ENCODE data around the gene ANKRD61.
"Not testable (repeated sequence)": the region's sequence is repeated elsewhere in the genome, so short reads cannot be mapped to it uniquely, and the experiment has no call there.

Gene ANKRD61

GRCh38 chr7:6030988-6031387 is at the start of gene ANKRD61:
TSS of gene ANKRD61 (plus strand) at chr7:6031376. CDS start at chr7:6031376, 0 bp downstream.
- DNase-seq (ENCODE audit: low spot score), result no peak

- DNase-seq (ENCODE audit: low spot score), result not testable (repeated sequence)
These were observed 44.1 kb upstream of the ANKRD61 start for GRCh38 chr7:5987061-5987460.

- DNase-seq (ENCODE audit: low spot score), result peak; percentile 52
These were observed 33.9 kb upstream of the ANKRD61 start for GRCh38 chr7:5997210-5997808.

- DNase-seq (ENCODE audit: low spot score), result no peak
These were observed 23.8 kb upstream of the ANKRD61 start for GRCh38 chr7:6007386-6007785.

- not testable (repeated sequence) for DNase-seq (ENCODE audit: low spot score)
These were observed 23.2 kb upstream of the ANKRD61 start for GRCh38 chr7:6007835-6008590.

- DNase-seq (ENCODE audit: low spot score), result peak; percentile 93
These were observed 22.2 kb upstream of the ANKRD61 start, which contains the start of the genes AIMP2 and PMS2 for GRCh38 chr7:6008668-6009611. TSS of gene AIMP2 (plus strand) at chr7:6009272. CDS start at chr7:6009364, 92 bp downstream. TSS of gene PMS2 (minus strand) at chr7:6009049. CDS start at chr7:6009019, 30 bp downstream.

- not testable (repeated sequence) for DNase-seq (ENCODE audit: low spot score)
These were observed 20.8 kb upstream of the ANKRD61 start for GRCh38 chr7:6010370-6010769.

- DNase-seq (ENCODE audit: low spot score), result no peak
These were observed 19.6 kb upstream of the ANKRD61 start for GRCh38 chr7:6011541-6011940.

- DNase-seq (ENCODE audit: low spot score), result no peak
These were observed 18.6 kb upstream of the ANKRD61 start for GRCh38 chr7:6012355-6013104.

GRCh38 chr7:6015917-6016652 is 15.1 kb upstream of the ANKRD61 start:
- no peak for DNase-seq (ENCODE audit: low spot score)

GRCh38 chr7:6016653-6016966 is 14.6 kb upstream of the ANKRD61 start:
- no peak for DNase-seq (ENCODE audit: low spot score)

- DNase-seq (ENCODE audit: low spot score), result no peak
These were observed 10.5 kb upstream of the ANKRD61 start for GRCh38 chr7:6020371-6021286.

GRCh38 chr7:6022707-6023106 is 8.5 kb upstream of the ANKRD61 start:
- no peak for DNase-seq (ENCODE audit: low spot score)

- DNase-seq (ENCODE audit: low spot score), result no peak
These were observed 7.2 kb upstream of the ANKRD61 start for GRCh38 chr7:6023974-6024435.

GRCh38 chr7:6026011-6026819 is 5.0 kb upstream of the ANKRD61 start:
- peak; percentile 76 for DNase-seq (ENCODE audit: low spot score)

- DNase-seq (ENCODE audit: low spot score), result no peak
These were observed 4.3 kb upstream of the ANKRD61 start for GRCh38 chr7:6026820-6027311.

- no peak for DNase-seq (ENCODE audit: low spot score)
These were observed 3.3 kb upstream of the ANKRD61 start for GRCh38 chr7:6027806-6028365.

GRCh38 chr7:6028563-6028962 is 2.6 kb upstream of the ANKRD61 start:
- DNase-seq (ENCODE audit: low spot score), result no peak
